Spleen (tissue), 11 donors: ENCODE measurements around the gene AGMO. TPM values are rescaled to one million over a fixed set of nuclear protein-coding genes. Genes with fewer than 3 reads are reported as not detected.

Experiments used
- DNase-seq: peaks from one replicate; pipeline ENCODE4 v3.0.0-alpha.2; 2020
- H3K27ac ChIP-seq, 8 donors: fragments of 200-600 bp; sonication (generic) in 7 of 8; 1 replicate in 4 of 8; 2 replicates in 4 of 8; pipeline versions ENCODE4 v1.5.0 to v1.8.0; 2016 to 2021; ENCODE audit warnings: inconsistent platforms in 4 of 8, mild to moderate bottlenecking in 4 of 8, moderate library complexity in 1 of 8
- H3K27me3 ChIP-seq, 7 donors: fragments of 200-600 bp; sonication (generic) in 6 of 7; replicated peaks in 1 of 7; 1 replicate in 4 of 7; 2 replicates in 3 of 7; pipeline versions ENCODE4 v1.5.0 to v1.8.0; 2016 to 2021; ENCODE audit warnings: inconsistent platforms in 3 of 7, mild to moderate bottlenecking in 1 of 7
- H3K36me3 ChIP-seq, 6 donors: fragments of 200-600 bp; sonication (generic) in 5 of 6; 1 replicate in 4 of 6; 2 replicates in 2 of 6; pipeline versions ENCODE4 v1.5.0 to v1.8.0; 2016 to 2021; ENCODE audit warnings: inconsistent platforms in 2 of 6
- H3K4me1 ChIP-seq, 6 donors: fragments of 200-600 bp; sonication (generic) in 5 of 6; 1 replicate in 3 of 6; 2 replicates in 3 of 6; pipeline versions ENCODE4 v1.5.0 to v1.8.0; 2016 to 2021; ENCODE audit warnings: inconsistent platforms in 3 of 6
- H3K4me3 ChIP-seq, 8 donors: fragments of 200-600 bp; sonication (generic) in 7 of 8; 1 replicate in 4 of 8; 2 replicates in 4 of 8; pipeline versions ENCODE4 v1.5.0 to v1.8.0; 2016 to 2021; ENCODE audit warnings: inconsistent platforms in 4 of 8, mild to moderate bottlenecking in 4 of 8, moderate library complexity in 2 of 8
- H3K9me3 ChIP-seq, 8 donors: fragments of 200-600 bp; sonication (generic) in 7 of 8; 1 replicate in 4 of 8; 2 replicates in 4 of 8; pipeline versions ENCODE4 v1.5.0 to v1.8.0; 2016 to 2021; ENCODE audit warnings: inconsistent platforms in 4 of 8
- CTCF ChIP-seq, 11 experiments: fragments of 200-600 bp in 7 of 11; fragments of 450-650 bp in 4 of 11; sonication (generic) in 4 of 11; IDR thresholded peaks in 8 of 11; conservative IDR thresholded peaks in 3 of 11; 1 replicate in 7 of 11; 2 replicates in 4 of 11; pipeline versions ENCODE4 v1.4.0 to v1.8.0; 2016 to 2021; ENCODE audit warnings: antibody characterized with exemption in 11 of 11, inconsistent platforms in 4 of 11, mild to moderate bottlenecking in 1 of 11
- POLR2A ChIP-seq, 3 donors: fragments of 450-650 bp; IDR thresholded peaks; one replicate each; pipeline ENCODE4 v1.5.1; 2017; ENCODE audit warnings: antibody characterized with exemption in 3 of 3, mild to moderate bottlenecking in 1 of 3
- POLR2AphosphoS5 ChIP-seq, 3 donors: sonication (generic); formaldehyde crosslinking; IDR thresholded peaks; one replicate each; pipeline ENCODE4 v1.5.1; 2017; ENCODE audit warnings: antibody characterized with exemption in 3 of 3
- WGBS, 5 donors: extraction: QIAGEN DNeasy Blood & Tissue Kit in 3 of 5; methylation state at CpG; one replicate each; pipeline versions ENCODE4 v1.1.5 to v1.1.7; 2013 to 2018; 5-methylcytosine and 5-hydroxymethylcytosine counted together
- intact Hi-C: fragments of 100-400 bp; cut with DNase I; formaldehyde crosslinking; loops from one replicate; pipeline ENCODE4 v1.15.0; 2023; ENCODE audit warnings: low total_unique reads
- polyA plus RNA-seq, 3 donors: library from polyadenylated mRNA; stranded (reverse); fragments of 200-250 nt; gene quantifications; one replicate each; pipeline ENCODE4 v1.2.1, GENCODE V29; 2013
- total RNA-seq, 7 donors: library from RNA; depleted of rRNA in 3 of 7; stranded (reverse); fragments of >200 nt in 3 of 7; fragmentation: NEBNext Ultra II Directional in 4 of 7; extraction: Animal tissue kit (Norgen Biotek cat#: 25700) in 4 of 7; gene quantifications; one replicate each; pipeline versions ENCODE4 v1.1.0 to v1.2.1, GENCODE V29; 2016 to 2021
- donor health status: healthy with polysubstance abuse.
- donor health status: DM: no; HTN: no; CAD: no; lungs with moderate emphysema.
- donor health status: DM: no; HTN: no; CAD: no.
- donor health status: Bipolar disorder and iron deficiency.
- donor health status: healthy.
- donor health status: DM: no; HTN: no; CAD: no.
- donor health status: DM: yes; HTN: yes; CAD: no.

AGMO gene
- total and polyA plus RNA-seq, 10 donors = 0.02 to 0.03 (median 0.03) TPM; not detected in 7

GRCh38 chr7:15204421-15204820, 357.4 kb downstream of the AGMO start:
- Histone ChIP-seq H3K27ac (no peak overlapping the region), H3K4me3 (no peak overlapping the region), H3K4me1 (no peaks in the 10 kb centered on the region), H3K36me3 (no peaks in the 10 kb centered on the region), H3K9me3 (no peaks in the 10 kb centered on the region), H3K27me3 (no peaks in the 10 kb centered on the region)
- WGBS, 5 donors = 49 to 65% (median 62%) methylated on average over 2 of the region's 2 CpGs
- no peak for DNase-seq
- TF ChIP-seq POLR2AphosphoS5 (IDR thresholded peaks at IDR 0.05) = no peak
- intact Hi-C loops = no loop called here

- Histone ChIP-seq H3K9me3 (no peaks in the 10 kb centered on the region), H3K27ac (no peak overlapping the region), H3K4me3 (no peak overlapping the region), H3K4me1 (no peaks in the 10 kb centered on the region), H3K36me3 (no peaks in the 10 kb centered on the region), H3K27me3 (no peaks in the 10 kb centered on the region)
- intact Hi-C loops = no loop called here
- TF ChIP-seq POLR2AphosphoS5 (IDR thresholded peaks at IDR 0.05) (no peak), CTCF (IDR thresholded peaks at IDR 0.05 in 8 of 11, conservative IDR thresholded peaks at IDR 0.05 in 3 of 11) (no peak), POLR2A (IDR thresholded peaks at IDR 0.05) (no peak)
- no peak for DNase-seq
- WGBS, 5 donors = 62 to 80% (median 70%) methylated on average over 1 of the region's 1 CpG
These were observed 362.3 kb downstream of the AGMO start for GRCh38 chr7:15199482-15199881.

- intact Hi-C loops = no loop called here
- Histone ChIP-seq H3K4me1 (no peaks in the 10 kb centered on the region), H3K27me3 (no peaks in the 10 kb centered on the region), H3K9me3 (peaks cover 0 to 3% (median 0%) of the 10 kb centered on the region in 8 donors), H3K36me3 (no peaks in the 10 kb centered on the region), H3K27ac (no peak overlapping the region), H3K4me3 (no peak overlapping the region)
- no peak for DNase-seq
- 65 to 81% (median 76%) methylated on average over 7 of the region's 7 CpGs for WGBS, 5 donors
- no peak for TF ChIP-seq POLR2AphosphoS5 (IDR thresholded peaks at IDR 0.05)
- no peak for TF ChIP-seq CTCF (IDR thresholded peaks at IDR 0.05 in 8 of 11, conservative IDR thresholded peaks at IDR 0.05 in 3 of 11)
- no peak for TF ChIP-seq POLR2A (IDR thresholded peaks at IDR 0.05)
These were observed 364.5 kb downstream of the AGMO start for GRCh38 chr7:15197042-15197977.

GRCh38 chr7:15178065-15178464, 383.8 kb downstream of the AGMO start:
- WGBS, 5 donors = 83 to 98% (median 92%) methylated on average over 1 of the region's 1 CpG
- intact Hi-C loops = no loop called here

More at GRCh38 chr7:15178065-15178464, 383.8 kb downstream of the AGMO start:
- TF ChIP-seq POLR2AphosphoS5 (IDR thresholded peaks at IDR 0.05) = no peak
- TF ChIP-seq CTCF (IDR thresholded peaks at IDR 0.05 in 8 of 11, conservative IDR thresholded peaks at IDR 0.05 in 3 of 11) = no peak
- TF ChIP-seq POLR2A (IDR thresholded peaks at IDR 0.05) = no peak
- Histone ChIP-seq H3K27me3 (no peaks in the 10 kb centered on the region), H3K36me3 (no peaks in the 10 kb centered on the region), H3K9me3 (peaks cover 0 to 11% (median 0%) of the 10 kb centered on the region in 8 donors), H3K4me3 (no peak overlapping the region), H3K27ac (no peak overlapping the region), H3K4me1 (no peaks in the 10 kb centered on the region)
- DNase-seq = no peak
